Heart left ventricle (tissue), 16 donors: Measurements from ENCODE around the gene SLC35D1. TPM values are rescaled to one million over a fixed set of nuclear protein-coding genes. Genes with fewer than 3 reads are reported as not detected.
A peak's percentile ranks its signal among the peaks of the same experiment; 100 is the strongest.

Experiments
- ATAC-seq, 4 donors: fragments of 200-7000 bp; cut with Tn5 transposase; one replicate each; pipeline ENCODE4 v1.9.1; 2020 to 2022; ENCODE audit warnings: moderate library complexity in 4 of 4, mild to moderate bottlenecking in 3 of 4, moderate number of reproducible peaks in 1 of 4
- DNase-seq, 5 donors: peaks; one replicate each; pipeline ENCODE4 v3.0.0-alpha.2; 2020
- H3K27ac ChIP-seq, 12 donors: fragments of 200-600 bp; sonication (generic) in 4 of 12; one replicate each; pipeline versions ENCODE4 v1.5.0 to v1.8.0; 2016 to 2022; ENCODE audit warnings: mild to moderate bottlenecking in 2 of 12
- H3K27me3 ChIP-seq, 9 donors: fragments of 200-600 bp; sonication (generic) in 2 of 9; one replicate each; pipeline versions ENCODE4 v1.5.1 to v1.8.0; 2016 to 2022; ENCODE audit warnings: mild to moderate bottlenecking in 3 of 9
- H3K36me3 ChIP-seq, 9 donors: fragments of 200-600 bp; sonication (generic) in 2 of 9; one replicate each; pipeline versions ENCODE4 v1.5.0 to v1.8.0; 2018 to 2022; ENCODE audit warnings: mild to moderate bottlenecking in 2 of 9
- H3K4me1 ChIP-seq, 12 donors: fragments of 200-600 bp; sonication (generic) in 4 of 12; one replicate each; pipeline versions ENCODE4 v1.5.0 to v1.8.0; 2016 to 2022; ENCODE audit warnings: mild to moderate bottlenecking in 3 of 12
- H3K4me3 ChIP-seq, 12 donors: fragments of 200-600 bp; sonication (generic) in 4 of 12; one replicate each; pipeline versions ENCODE4 v1.5.0 to v1.8.0; 2017 to 2022; ENCODE audit warnings: mild to moderate bottlenecking in 9 of 12, moderate library complexity in 4 of 12
- H3K9me3 ChIP-seq, 12 donors: fragments of 200-600 bp; sonication (generic) in 4 of 12; one replicate each; pipeline versions ENCODE4 v1.5.0 to v1.8.0; 2016 to 2022; ENCODE audit warnings: mild to moderate bottlenecking in 1 of 12
- CTCF ChIP-seq, 12 donors: fragments of 200-600 bp; sonication (generic) in 4 of 12; IDR thresholded peaks; one replicate each; pipeline versions ENCODE4 v1.5.0 to v1.8.0; 2018 to 2022; ENCODE audit warnings: antibody characterized with exemption in 12 of 12, mild to moderate bottlenecking in 5 of 12
- POLR2A ChIP-seq, 2 donors: fragments of 450-650 bp; IDR thresholded peaks; one replicate each; pipeline ENCODE4 v1.6.1; 2017; ENCODE audit warnings: antibody characterized with exemption in 2 of 2, mild to moderate bottlenecking in 2 of 2, moderate library complexity in 2 of 2
- WGBS, 4 donors: extraction: QIAGEN DNeasy Blood & Tissue Kit in 2 of 4; methylation state at CpG; one replicate each; pipeline versions ENCODE4 v1.1.5 to v1.1.7; 2013 to 2018; 5-methylcytosine and 5-hydroxymethylcytosine counted together
- intact Hi-C, 10 donors: fragments of 100-400 bp; cut with DNase I; formaldehyde crosslinking; loops; one replicate each; pipeline versions ENCODE4 v1.11.1 to v1.14.2; 2022
- polyA plus RNA-seq, 2 donors: library from polyadenylated mRNA; stranded (reverse); fragments of 200-250 nt; gene quantifications; one replicate each; pipeline ENCODE4 v1.2.3, GENCODE V29; 2013
- total RNA-seq, 9 donors: library from RNA; depleted of rRNA in 2 of 9; stranded (reverse); fragments of >200 nt in 2 of 9; fragmentation: NEBNext Ultra II Directional in 3 of 9; extraction: Animal tissue kit (Norgen Biotek cat#: 25700) in 3 of 9; gene quantifications; one replicate each; pipeline versions ENCODE4 v1.1.0 to v1.2.4, GENCODE V29; 2016 to 2023
- donor health status: ischemic (EF 13 %, LVEDD 7.1; RV severe dilation, severe dysfunction).
- donor health status: healthy with polysubstance abuse.
- donor health status: DM: no; HTN: yes; CAD: no.
- donor health status: DM: no; HTN: no; CAD: no.
- donor health status: ischemic (EF 25% LVEDD 6.9; RV normal size, moderate dysfunction).
- donor health status: ischemic (EF 25% LVEDD 5.7; RV mildly dilated, moderate dysfunction).
- donor health status: healthy.
- donor health status: DM: yes; HTN: yes; CAD: no.
- donor health status: ischemic (EF 35%, LVEDD 5.7; RV mildly dilated, moderate dysfunction).
- donor health status: nonischemic (EF 11% LVEDD 7.7; RV severe dilation, severe dysfunction).
- donor health status: DM: yes; HTN: yes; CAD: no.
- donor health status: PGD.
- donor health status: ischemic (EF 29% LVEDD 5.4; RV normal size, mild dysfunction).
- donor health status: nonischemic (EF 23%, LVEDD 6.1; RV moderate dilation, normal function).

SLC35D1 gene
- total and polyA plus RNA-seq, 11 donors, result 1.8 to 6.8 (median 3.7) TPM

GRCh38 chr1:67040405-67040804 is 13.5 kb downstream of the SLC35D1 start:
- DNase-seq, result no peak
- H3K9me3 ChIP-seq, result no peaks in the 10 kb centered on the region
- TF ChIP-seq POLR2A (IDR thresholded peaks at IDR 0.05), result no peak
- TF ChIP-seq CTCF (IDR thresholded peaks at IDR 0.05), result no peak
- 95 to 100% (median 98%) methylated on average over 1 of the region's 1 CpG for WGBS, 4 donors
- peaks cover 0 to 15% (median 5%) of the 10 kb centered on the region in 12 donors for H3K4me1 ChIP-seq
- H3K36me3 ChIP-seq, result peaks cover 0 to 99% (median 84%) of the 10 kb centered on the region in 9 donors
- intact Hi-C loops, result no loop called here
- no peak for ATAC-seq
- H3K27ac ChIP-seq, result no peak overlapping the region
- H3K4me3 ChIP-seq, result no peak overlapping the region
- H3K27me3 ChIP-seq, result no peaks in the 10 kb centered on the region

- H3K4me1 ChIP-seq, result peaks cover 0 to 20% (median 12%) of the 10 kb centered on the region in 12 donors
- H3K27ac ChIP-seq, result peak overlapping the region in 5 of 12 donors; percentile 2 to 63 (median 44)
- DNase-seq, result no peak
- no peak overlapping the region for H3K4me3 ChIP-seq
- peaks cover 0 to 8% (median 0%) of the 10 kb centered on the region in 12 donors for H3K9me3 ChIP-seq
- no peak for TF ChIP-seq POLR2A (IDR thresholded peaks at IDR 0.05)
- TF ChIP-seq CTCF (IDR thresholded peaks at IDR 0.05), result no peak
- H3K27me3 ChIP-seq, result no peaks in the 10 kb centered on the region
- ATAC-seq, result peak in 2 of 4 donors; percentile 27 to 47
- intact Hi-C loops, result no loop called here
- 84 to 90% (median 85%) methylated on average over 4 of the region's 4 CpGs for WGBS, 4 donors
- H3K36me3 ChIP-seq, result peaks cover 0 to 43% (median 18%) of the 10 kb centered on the region in 9 donors
These were observed 22.1 kb downstream of the SLC35D1 start for GRCh38 chr1:67031859-67032247.

- Histone ChIP-seq H3K9me3 (peaks cover 0 to 8% (median 0%) of the 10 kb centered on the region in 12 donors), H3K27ac (peak overlapping the region in 6 of 12 donors; percentile 2 to 63 (median 44)), H3K27me3 (no peaks in the 10 kb centered on the region), H3K4me3 (no peak overlapping the region), H3K36me3 (peaks cover 0 to 38% (median 12%) of the 10 kb centered on the region in 9 donors), H3K4me1 (peaks cover 0 to 20% (median 12%) of the 10 kb centered on the region in 12 donors)
- ATAC-seq (peak; percentile 75 to 89 (median 87)), DNase-seq (peak in 2 of 5 donors; percentile 16 to 23)
- intact Hi-C loops, result no loop called here
- no peak for TF ChIP-seq CTCF (IDR thresholded peaks at IDR 0.05)
- TF ChIP-seq POLR2A (IDR thresholded peaks at IDR 0.05), result no peak
- WGBS, 4 donors, result 55 to 68% (median 58%) methylated on average over 5 of the region's 5 CpGs
These were observed 22.7 kb downstream of the SLC35D1 start for GRCh38 chr1:67031121-67031858.

GRCh38 chr1:67029472-67029871 is 24.5 kb downstream of the SLC35D1 start:
- Histone ChIP-seq H3K9me3 (peaks cover 0 to 7% (median 0%) of the 10 kb centered on the region in 12 donors), H3K27me3 (no peaks in the 10 kb centered on the region), H3K4me3 (no peak overlapping the region), H3K4me1 (peaks cover 0 to 20% (median 12%) of the 10 kb centered on the region in 12 donors), H3K27ac (no peak overlapping the region), H3K36me3 (peaks cover 0 to 43% (median 7%) of the 10 kb centered on the region in 9 donors)
- TF ChIP-seq CTCF (IDR thresholded peaks at IDR 0.05), result no peak
- no peak for TF ChIP-seq POLR2A (IDR thresholded peaks at IDR 0.05)
- no peak for DNase-seq
- WGBS, 4 donors, result 64 to 91% (median 86%) methylated on average over 1 of the region's 1 CpG
- intact Hi-C loops, result no loop called here
- no peak for ATAC-seq
